Memory B cell (primary cell): ENCODE measurements around the gene TMEM247.

Experiments
- ATAC-seq: fragments of 150-1000 bp; cut with Tn5 transposase; 2 replicates; pipeline ENCODE4 v1.10.0; 2021; ENCODE audit warnings: low read depth, mild to moderate bottlenecking, moderate library complexity
- DNase-seq, 2 donors: peaks; one replicate each; pipeline ENCODE4 v3.0.0; 2022; ENCODE audit warnings: low spot score in 2 of 2
- H3K27ac Mint-ChIP-seq: one replicate; pipeline ENCODE4 v1.8.0; 2022; ENCODE audit warnings: mild to moderate bottlenecking, moderate library complexity, mixed read lengths
- H3K27me3 Mint-ChIP-seq: one replicate; pipeline ENCODE4 v1.8.0; 2022; ENCODE audit warnings: mixed read lengths
- H3K36me3 Mint-ChIP-seq: one replicate; pipeline ENCODE4 v1.8.0; 2022; ENCODE audit warnings: mild to moderate bottlenecking, mixed read lengths
- H3K4me1 Mint-ChIP-seq: one replicate; pipeline ENCODE4 v1.8.0; 2022; ENCODE audit warnings: mixed read lengths
- H3K4me3 Mint-ChIP-seq: one replicate; pipeline ENCODE4 v1.8.0; 2022; ENCODE audit warnings: mild to moderate bottlenecking, moderate library complexity, mixed read lengths
- H3K9me3 Mint-ChIP-seq: one replicate; pipeline ENCODE4 v1.8.0; 2022; ENCODE audit warnings: mixed read lengths

Gene TMEM247

GRCh38 chr2:46504221-46504620 lies 24.9 kb downstream of the TMEM247 start:
- Mint-ChIP-seq H3K36me3 (peaks cover 4% of the 10 kb centered on the region), H3K27me3 (no peaks in the 10 kb centered on the region), H3K27ac (no peak overlapping the region), H3K4me3 (no peak overlapping the region), H3K4me1 (no peaks in the 10 kb centered on the region), H3K9me3 (no peaks in the 10 kb centered on the region)
- ATAC-seq = no peak
- DNase-seq = no peak

- H3K4me1 Mint-ChIP-seq = no peaks in the 10 kb centered on the region
- no peaks in the 10 kb centered on the region for H3K27me3 Mint-ChIP-seq
- H3K4me3 Mint-ChIP-seq = no peak overlapping the region
- no peak overlapping the region for H3K27ac Mint-ChIP-seq
- peaks cover 4% of the 10 kb centered on the region for H3K36me3 Mint-ChIP-seq
- no peak for ATAC-seq
- no peak for DNase-seq
- no peaks in the 10 kb centered on the region for H3K9me3 Mint-ChIP-seq
Observed at GRCh38 chr2:46504685-46505471, 25.5 kb downstream of the TMEM247 start.

- Mint-ChIP-seq H3K27ac (no peak overlapping the region), H3K4me3 (no peak overlapping the region), H3K4me1 (no peaks in the 10 kb centered on the region), H3K27me3 (no peaks in the 10 kb centered on the region), H3K36me3 (peaks cover 4% of the 10 kb centered on the region), H3K9me3 (no peaks in the 10 kb centered on the region)
- DNase-seq (no peak), ATAC-seq (no peak)
Observed at GRCh38 chr2:46505472-46505783, 26.1 kb downstream of the TMEM247 start.

GRCh38 chr2:46506131-46506706 lies 26.9 kb downstream of the TMEM247 start:
- no peaks in the 10 kb centered on the region for H3K4me1 Mint-ChIP-seq
- peaks cover 4% of the 10 kb centered on the region for H3K36me3 Mint-ChIP-seq
- DNase-seq (no peak), ATAC-seq (no peak)
- no peak overlapping the region for H3K4me3 Mint-ChIP-seq
- no peaks in the 10 kb centered on the region for H3K27me3 Mint-ChIP-seq
- no peaks in the 10 kb centered on the region for H3K9me3 Mint-ChIP-seq
- H3K27ac Mint-ChIP-seq = no peak overlapping the region

GRCh38 chr2:46508312-46508711 lies 28.9 kb downstream of the TMEM247 start:
- Mint-ChIP-seq H3K9me3 (no peaks in the 10 kb centered on the region), H3K36me3 (peaks cover 5% of the 10 kb centered on the region), H3K27me3 (no peaks in the 10 kb centered on the region), H3K4me3 (no peak overlapping the region), H3K27ac (no peak overlapping the region), H3K4me1 (peaks cover 3% of the 10 kb centered on the region)
- no peak for DNase-seq
- no peak for ATAC-seq

- no peak for ATAC-seq
- Mint-ChIP-seq H3K4me1 (peaks cover 3% of the 10 kb centered on the region), H3K27ac (no peak overlapping the region), H3K27me3 (no peaks in the 10 kb centered on the region), H3K4me3 (no peak overlapping the region), H3K9me3 (no peaks in the 10 kb centered on the region), H3K36me3 (peaks cover 5% of the 10 kb centered on the region)
- no peak for DNase-seq
Observed at GRCh38 chr2:46508759-46509158, 29.4 kb downstream of the TMEM247 start.

GRCh38 chr2:46509804-46510203 lies 30.4 kb downstream of the TMEM247 start:
- DNase-seq (no peak), ATAC-seq (no peak)
- Mint-ChIP-seq H3K27me3 (no peaks in the 10 kb centered on the region), H3K36me3 (peaks cover 10% of the 10 kb centered on the region), H3K9me3 (peaks cover 5% of the 10 kb centered on the region), H3K4me1 (peaks cover 3% of the 10 kb centered on the region), H3K27ac (no peak overlapping the region), H3K4me3 (no peak overlapping the region)

GRCh38 chr2:46510598-46511177 lies 31.3 kb downstream of the TMEM247 start:
- Mint-ChIP-seq H3K27me3 (no peaks in the 10 kb centered on the region), H3K27ac (no peak overlapping the region), H3K9me3 (peaks cover 8% of the 10 kb centered on the region), H3K4me3 (no peak overlapping the region), H3K36me3 (peaks cover 12% of the 10 kb centered on the region), H3K4me1 (peaks cover 3% of the 10 kb centered on the region)
- no peak for ATAC-seq
- no peak for DNase-seq

GRCh38 chr2:46512185-46512584 lies 32.8 kb downstream of the TMEM247 start:
- H3K27ac Mint-ChIP-seq = no peak overlapping the region
- no peak for DNase-seq
- ATAC-seq = no peak
- no peaks in the 10 kb centered on the region for H3K27me3 Mint-ChIP-seq
- peaks cover 16% of the 10 kb centered on the region for H3K36me3 Mint-ChIP-seq
- H3K4me1 Mint-ChIP-seq = peaks cover 3% of the 10 kb centered on the region
- H3K4me3 Mint-ChIP-seq = no peak overlapping the region
- peaks cover 13% of the 10 kb centered on the region for H3K9me3 Mint-ChIP-seq

GRCh38 chr2:46514738-46515137 lies 35.4 kb downstream of the TMEM247 start:
- H3K4me1 Mint-ChIP-seq = peaks cover 3% of the 10 kb centered on the region
- no peak for DNase-seq

GRCh38 chr2:46517485-46517884 lies 38.1 kb downstream of the TMEM247 start:
- H3K36me3 Mint-ChIP-seq = peaks cover 11% of the 10 kb centered on the region
- peaks cover 6% of the 10 kb centered on the region for H3K4me1 Mint-ChIP-seq
- DNase-seq (no peak), ATAC-seq (no peak)
- H3K27ac Mint-ChIP-seq = no peak overlapping the region
- H3K27me3 Mint-ChIP-seq = no peaks in the 10 kb centered on the region
- H3K9me3 Mint-ChIP-seq = peaks cover 13% of the 10 kb centered on the region
- H3K4me3 Mint-ChIP-seq = no peak overlapping the region

More at GRCh38 chr2:46514738-46515137, 35.4 kb downstream of the TMEM247 start:
- Mint-ChIP-seq H3K27me3 (no peaks in the 10 kb centered on the region), H3K36me3 (peaks cover 13% of the 10 kb centered on the region), H3K9me3 (peaks cover 13% of the 10 kb centered on the region), H3K27ac (no peak overlapping the region), H3K4me3 (no peak overlapping the region)
- no peak for ATAC-seq

- Mint-ChIP-seq H3K36me3 (peaks cover 11% of the 10 kb centered on the region), H3K4me3 (no peak overlapping the region), H3K27ac (no peak overlapping the region), H3K27me3 (no peaks in the 10 kb centered on the region), H3K9me3 (peaks cover 13% of the 10 kb centered on the region), H3K4me1 (peaks cover 6% of the 10 kb centered on the region)
- ATAC-seq = no peak
- DNase-seq = no peak
Observed at GRCh38 chr2:46518861-46519260, 39.5 kb downstream of the TMEM247 start.

GRCh38 chr2:46519265-46519664 lies 39.9 kb downstream of the TMEM247 start:
- DNase-seq = no peak
- Mint-ChIP-seq H3K36me3 (peaks cover 11% of the 10 kb centered on the region), H3K4me1 (peaks cover 6% of the 10 kb centered on the region), H3K9me3 (peaks cover 13% of the 10 kb centered on the region), H3K27ac (no peak overlapping the region), H3K4me3 (no peak overlapping the region), H3K27me3 (no peaks in the 10 kb centered on the region)
- ATAC-seq = no peak

GRCh38 chr2:46520130-46520711 lies 40.9 kb downstream of the TMEM247 start:
- H3K27ac Mint-ChIP-seq = peak overlapping the region; percentile 9
- ATAC-seq = no peak
- H3K9me3 Mint-ChIP-seq = peaks cover 7% of the 10 kb centered on the region
- no peak for DNase-seq
- H3K4me1 Mint-ChIP-seq = peaks cover 6% of the 10 kb centered on the region
- no peaks in the 10 kb centered on the region for H3K27me3 Mint-ChIP-seq
- no peak overlapping the region for H3K4me3 Mint-ChIP-seq
- H3K36me3 Mint-ChIP-seq = peaks cover 13% of the 10 kb centered on the region
